Endodermal cell (in vitro differentiated cells): Measurements from ENCODE around the gene SHANK3. TPM values are rescaled to one million over a fixed set of nuclear protein-coding genes. Genes with fewer than 3 reads are reported as not detected.

Source experiments
- DNase-seq: peaks from one replicate; pipeline ENCODE4 v3.0.0-alpha.2; 2017
- H3K27ac ChIP-seq: 2 replicates; pipeline ENCODE4 v1.5.1; 2013; ENCODE audit warnings: mild to moderate bottlenecking, low read depth, low read length, moderate library complexity
- H3K27me3 ChIP-seq: 2 replicates; pipeline ENCODE4 v1.6.1; 2013; ENCODE audit warnings: mild to moderate bottlenecking, low read length, moderate library complexity; ENCODE audit not compliant: insufficient read depth, control insufficient read depth, poor library complexity, severe bottlenecking
- H3K36me3 ChIP-seq: 2 replicates; pipeline ENCODE4 v1.7.0; 2013; ENCODE audit warnings: mild to moderate bottlenecking, low read length, moderate library complexity; ENCODE audit not compliant: control insufficient read depth, insufficient read depth
- H3K4me1 ChIP-seq: one replicate; pipeline ENCODE4 v1.7.0; 2013; ENCODE audit warnings: low read length; ENCODE audit not compliant: control insufficient read depth, insufficient read depth
- H3K4me3 ChIP-seq: 2 replicates; pipeline ENCODE4 v1.5.1; 2013; ENCODE audit warnings: mild to moderate bottlenecking, low read length, moderate library complexity
- H3K9ac ChIP-seq: 2 replicates; pipeline ENCODE4 v1.6.1; 2013; ENCODE audit warnings: mild to moderate bottlenecking, low read length, moderate library complexity; ENCODE audit not compliant: poor library complexity, severe bottlenecking; ENCODE audit errors: extremely low read depth
- H3K9me3 ChIP-seq: 2 replicates; pipeline ENCODE4 v1.6.1; 2013; ENCODE audit warnings: mild to moderate bottlenecking, low read length, moderate library complexity; ENCODE audit not compliant: control insufficient read depth
- H3K27ac Mint-ChIP-seq: 2 replicates; pipeline ENCODE4 v1.8.0; 2020; ENCODE audit warnings: mixed read lengths
- H3K27me3 Mint-ChIP-seq: 2 replicates; pipeline ENCODE4 v1.8.0; 2021; ENCODE audit warnings: mild to moderate bottlenecking, mixed read lengths; ENCODE audit not compliant: insufficient read depth
- H3K36me3 Mint-ChIP-seq: 2 replicates; pipeline ENCODE4 v1.8.0; 2020; ENCODE audit warnings: low read depth, mixed read lengths
- H3K4me1 Mint-ChIP-seq: 2 replicates; pipeline ENCODE4 v1.8.0; 2020; ENCODE audit warnings: mixed read lengths
- H3K4me3 Mint-ChIP-seq: 2 replicates; pipeline ENCODE4 v1.8.0; 2020; ENCODE audit warnings: mild to moderate bottlenecking, moderate library complexity, mixed read lengths
- H3K9me3 Mint-ChIP-seq: 2 replicates; pipeline ENCODE4 v1.8.0; 2020; ENCODE audit warnings: mild to moderate bottlenecking, mixed read lengths
- WGBS, 2 experiments: methylation state at CpG; one replicate each; pipeline versions ENCODE4 v1.1.5 to v1.1.7; 2013; ENCODE audit warnings: missing lambda C conversion rate in 2 of 2, mixed read lengths in 1 of 2; ENCODE audit not compliant: insufficient coverage in 1 of 2, insufficient read length in 1 of 2; 5-methylcytosine and 5-hydroxymethylcytosine counted together
- total RNA-seq, 2 donors: library from RNA; stranded (reverse); fragmentation: NEBNext Ultra II Directional in 1 of 2; extraction: Animal tissue kit (Norgen Biotek cat#: 25700) in 1 of 2; gene quantifications; 2 replicates in 1 of 2; 3 replicates in 1 of 2; pipeline ENCODE4 v1.2.1, GENCODE V29; 2021
- TF ChIP-seq, protein P1 (sequence below): fragments of 200-600 bp; sonication (generic); conservative IDR thresholded peaks from 2 replicates; pipeline ENCODE4 v1.5.0; 2021; ENCODE audit warnings: antibody characterized with exemption, mild to moderate bottlenecking

The SHANK3 gene
- total RNA-seq, 2 donors from 2014 or later, result 9.4 to 11.1 TPM

DNA sequence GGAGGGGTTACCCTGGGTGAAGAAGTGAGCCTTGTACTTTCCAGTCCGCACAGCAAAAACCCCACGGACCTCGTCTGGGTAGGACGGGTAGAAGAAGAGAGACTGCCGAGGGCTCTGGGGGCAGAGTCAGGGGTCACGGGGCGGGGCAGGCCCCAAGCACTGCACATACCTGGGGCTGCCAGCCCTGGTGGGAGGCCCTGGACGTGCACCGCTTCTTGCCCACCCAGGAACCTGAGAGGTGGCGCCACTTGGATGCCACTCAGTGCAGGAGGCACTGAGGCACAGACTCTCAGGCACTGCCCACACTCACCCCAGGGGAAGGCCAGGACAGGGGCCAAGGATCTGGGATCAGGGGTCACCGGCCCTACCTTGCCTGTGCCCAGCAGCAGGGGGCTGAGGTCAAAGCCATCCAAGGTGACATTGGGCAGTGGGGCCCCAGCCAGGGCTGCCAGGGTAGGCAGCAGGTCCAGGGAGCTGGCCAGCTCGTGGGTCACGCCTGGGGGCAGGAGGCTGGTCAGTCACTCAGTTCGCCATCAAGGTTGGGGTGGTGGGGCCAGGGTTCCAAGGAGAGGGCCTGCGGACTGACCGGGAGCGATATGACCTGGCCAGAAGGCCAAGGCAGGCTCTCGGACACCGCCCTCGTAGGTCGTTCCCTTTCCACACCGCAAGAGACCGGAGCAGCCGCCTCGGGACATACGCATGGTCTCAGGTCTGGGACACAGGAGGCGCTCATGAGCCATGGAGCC, 46.9 kb upstream of the SHANK3 start:
- 92 to 95% methylated on average over 14 to 27 of the region's 27 CpGs for WGBS, 2 experiments
- H3K9ac ChIP-seq, result no peak overlapping the region
- no peak overlapping the region for H3K4me3 ChIP-seq
- Mint-ChIP-seq H3K4me1 (peaks cover 13% of the 10 kb centered on the region), H3K27me3 (peaks cover 26% of the 10 kb centered on the region), H3K27ac (no peak overlapping the region), H3K36me3 (no peaks in the 10 kb centered on the region), H3K9me3 (no peaks in the 10 kb centered on the region), H3K4me3 (no peak overlapping the region)
- H3K27me3 ChIP-seq, result peaks cover 14% of the 10 kb centered on the region
- no peaks in the 10 kb centered on the region for H3K9me3 ChIP-seq
- peak; percentile 83 for DNase-seq
- H3K27ac ChIP-seq, result no peak overlapping the region
- H3K36me3 ChIP-seq, result no peaks in the 10 kb centered on the region
- TF ChIP-seq, protein P1, sequence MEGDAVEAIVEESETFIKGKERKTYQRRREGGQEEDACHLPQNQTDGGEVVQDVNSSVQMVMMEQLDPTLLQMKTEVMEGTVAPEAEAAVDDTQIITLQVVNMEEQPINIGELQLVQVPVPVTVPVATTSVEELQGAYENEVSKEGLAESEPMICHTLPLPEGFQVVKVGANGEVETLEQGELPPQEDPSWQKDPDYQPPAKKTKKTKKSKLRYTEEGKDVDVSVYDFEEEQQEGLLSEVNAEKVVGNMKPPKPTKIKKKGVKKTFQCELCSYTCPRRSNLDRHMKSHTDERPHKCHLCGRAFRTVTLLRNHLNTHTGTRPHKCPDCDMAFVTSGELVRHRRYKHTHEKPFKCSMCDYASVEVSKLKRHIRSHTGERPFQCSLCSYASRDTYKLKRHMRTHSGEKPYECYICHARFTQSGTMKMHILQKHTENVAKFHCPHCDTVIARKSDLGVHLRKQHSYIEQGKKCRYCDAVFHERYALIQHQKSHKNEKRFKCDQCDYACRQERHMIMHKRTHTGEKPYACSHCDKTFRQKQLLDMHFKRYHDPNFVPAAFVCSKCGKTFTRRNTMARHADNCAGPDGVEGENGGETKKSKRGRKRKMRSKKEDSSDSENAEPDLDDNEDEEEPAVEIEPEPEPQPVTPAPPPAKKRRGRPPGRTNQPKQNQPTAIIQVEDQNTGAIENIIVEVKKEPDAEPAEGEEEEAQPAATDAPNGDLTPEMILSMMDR, result peak; percentile 67
- H3K4me1 ChIP-seq, result peaks cover 4% of the 10 kb centered on the region

DNA sequence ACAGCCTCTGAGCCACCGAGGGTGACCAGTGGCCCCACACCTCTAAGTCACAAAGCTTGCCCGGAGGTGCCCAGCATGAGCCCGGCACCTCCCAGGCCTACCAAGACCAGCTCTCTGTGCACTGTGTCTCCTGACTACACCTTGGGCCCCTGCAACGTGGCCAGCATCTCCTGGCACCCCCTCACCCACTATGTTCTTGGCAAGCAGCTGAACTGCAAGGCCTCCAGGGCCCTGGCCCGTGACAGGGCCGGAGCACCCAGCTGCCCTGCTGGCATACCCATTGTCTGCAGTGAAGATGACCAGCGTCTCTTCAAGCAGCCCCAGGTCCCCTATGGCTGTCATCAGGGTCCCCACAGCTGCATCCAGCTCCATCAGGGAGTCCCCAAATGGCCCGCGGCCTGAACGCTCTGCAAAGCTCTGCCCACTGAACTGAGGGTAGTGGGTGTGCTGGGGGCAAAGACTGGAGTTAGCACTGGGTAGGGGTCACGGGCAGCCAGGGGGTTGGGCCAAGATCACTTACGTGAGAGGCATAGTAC, 46.2 kb upstream of the SHANK3 start:
- no peak for DNase-seq
- H3K27ac Mint-ChIP-seq, result no peak overlapping the region
- Histone ChIP-seq H3K4me1 (peaks cover 4% of the 10 kb centered on the region), H3K9ac (no peak overlapping the region), H3K9me3 (no peaks in the 10 kb centered on the region), H3K27me3 (peaks cover 7% of the 10 kb centered on the region), H3K36me3 (no peaks in the 10 kb centered on the region), H3K4me3 (no peak overlapping the region), H3K27ac (no peak overlapping the region)
- H3K27me3 Mint-ChIP-seq, result peaks cover 20% of the 10 kb centered on the region
- no peaks in the 10 kb centered on the region for H3K9me3 Mint-ChIP-seq
- no peaks in the 10 kb centered on the region for H3K36me3 Mint-ChIP-seq
- WGBS, 2 experiments, result 91 to 98% methylated on average over 8 to 12 of the region's 12 CpGs
- peaks cover 10% of the 10 kb centered on the region for H3K4me1 Mint-ChIP-seq
- TF ChIP-seq, protein P1, result no peak
- peak overlapping the region; percentile 19 for H3K4me3 Mint-ChIP-seq

DNA sequence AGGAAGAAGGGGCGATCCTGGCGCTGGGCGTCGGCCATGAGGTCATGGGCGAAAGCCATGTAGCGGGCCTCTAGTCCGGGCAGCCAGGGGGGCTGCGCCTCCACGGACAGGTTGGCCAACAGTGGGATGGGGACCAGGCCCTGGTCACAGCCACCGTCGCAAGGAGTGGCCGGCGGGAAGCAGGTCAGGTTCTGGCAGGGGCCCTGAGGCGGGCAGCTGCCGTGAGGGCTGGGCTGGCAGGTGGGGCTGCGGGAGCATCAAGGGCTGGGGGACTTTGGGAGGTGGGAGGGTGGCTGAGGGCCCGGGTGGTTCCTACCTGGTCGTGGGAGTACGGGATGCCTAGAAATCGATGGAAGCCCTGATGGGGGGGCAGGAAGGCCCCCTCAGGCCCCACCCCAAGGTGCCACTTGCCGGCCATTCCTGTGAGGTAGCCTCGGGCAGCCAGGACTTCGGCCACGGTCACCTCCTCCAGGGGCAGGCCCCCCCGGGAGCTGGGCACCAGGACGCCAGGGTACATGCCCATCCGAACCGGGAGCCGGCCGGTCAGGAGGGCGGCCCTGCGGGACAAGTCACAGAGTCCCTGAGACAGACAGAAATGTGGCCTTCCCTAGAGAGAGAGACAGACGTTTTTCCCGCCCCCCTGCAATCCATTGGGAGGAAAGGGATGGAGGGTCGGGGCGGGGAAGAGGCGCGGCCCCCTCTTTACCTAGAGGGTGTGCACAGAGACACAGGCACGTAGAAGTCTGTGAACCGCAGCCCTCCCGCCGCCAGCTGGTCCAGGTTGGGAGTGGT, 45.6 kb upstream of the SHANK3 start:
- H3K4me3 Mint-ChIP-seq, result peak overlapping the region; percentile 73
- peaks cover 6% of the 10 kb centered on the region for H3K4me1 Mint-ChIP-seq
- Histone ChIP-seq H3K36me3 (no peaks in the 10 kb centered on the region), H3K27me3 (peaks cover under 1% of the 10 kb centered on the region), H3K27ac (no peak overlapping the region), H3K4me1 (peaks cover 4% of the 10 kb centered on the region), H3K4me3 (peak overlapping the region; percentile 82), H3K9me3 (no peaks in the 10 kb centered on the region), H3K9ac (no peak overlapping the region)
- H3K27ac Mint-ChIP-seq, result no peak overlapping the region
- 73 to 86% methylated on average over 18 to 42 of the region's 42 CpGs for WGBS, 2 experiments
- peaks cover 16% of the 10 kb centered on the region for H3K27me3 Mint-ChIP-seq
- TF ChIP-seq, protein P1, result no peak
- peak; percentile 43 for DNase-seq
- H3K9me3 Mint-ChIP-seq, result no peaks in the 10 kb centered on the region
- H3K36me3 Mint-ChIP-seq, result no peaks in the 10 kb centered on the region
